ENCODE data around the gene TFF2.
A peak's percentile ranks its signal among the peaks of the same experiment; 100 is the strongest.

The TFF2 gene

DNA sequence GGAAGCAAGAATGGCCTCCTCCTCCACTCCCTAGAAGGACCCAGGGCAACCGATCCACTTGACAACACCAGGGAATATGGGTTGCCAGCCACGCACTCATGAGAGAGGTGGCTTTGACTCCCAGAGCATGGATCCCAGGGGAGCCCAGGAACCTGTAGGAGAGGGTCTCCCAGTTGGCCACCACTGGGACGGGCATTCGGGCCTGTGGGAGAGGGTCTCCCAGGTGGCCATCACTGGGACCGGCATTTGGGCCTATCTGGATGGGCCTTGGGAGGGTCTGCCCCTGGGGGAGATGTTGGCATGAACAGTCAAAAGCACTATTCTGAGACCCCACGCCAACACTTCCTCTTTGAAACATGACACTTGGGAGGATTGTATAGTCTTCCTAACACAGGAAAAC is 15.0 kb upstream of the TFF2 start:
- DNase-seq, result no peak

GRCh38 chr21:42364304-42364865 is 13.6 kb upstream of the TFF2 start:
- no peak for DNase-seq

GRCh38 chr21:42363312-42363711 is 12.5 kb upstream of the TFF2 start:
- no peak for DNase-seq

DNA sequence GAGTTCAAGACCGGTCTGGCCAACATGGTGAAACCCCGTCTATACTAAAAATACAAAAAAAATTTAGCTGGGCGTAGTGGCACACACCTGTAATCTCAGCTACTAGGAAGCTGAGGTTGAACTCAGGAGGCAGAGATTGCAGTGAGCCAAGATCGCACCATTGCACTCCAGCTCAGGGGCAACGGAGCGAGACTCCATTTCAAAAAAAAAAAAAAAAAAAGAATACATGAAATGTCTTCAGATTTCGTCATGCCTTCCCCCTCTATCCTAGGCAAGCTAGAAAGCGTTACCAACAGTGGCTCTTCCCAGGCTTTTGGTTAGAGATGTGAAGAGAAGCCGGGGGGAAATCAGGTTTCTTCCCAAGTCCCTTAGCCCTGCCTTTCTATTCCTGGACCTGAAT is 11.9 kb upstream of the TFF2 start:
- DNase-seq, result no peak

- no peak for DNase-seq
Observed at GRCh38 chr21:42362198-42362597, 11.4 kb upstream of the TFF2 start.

DNA sequence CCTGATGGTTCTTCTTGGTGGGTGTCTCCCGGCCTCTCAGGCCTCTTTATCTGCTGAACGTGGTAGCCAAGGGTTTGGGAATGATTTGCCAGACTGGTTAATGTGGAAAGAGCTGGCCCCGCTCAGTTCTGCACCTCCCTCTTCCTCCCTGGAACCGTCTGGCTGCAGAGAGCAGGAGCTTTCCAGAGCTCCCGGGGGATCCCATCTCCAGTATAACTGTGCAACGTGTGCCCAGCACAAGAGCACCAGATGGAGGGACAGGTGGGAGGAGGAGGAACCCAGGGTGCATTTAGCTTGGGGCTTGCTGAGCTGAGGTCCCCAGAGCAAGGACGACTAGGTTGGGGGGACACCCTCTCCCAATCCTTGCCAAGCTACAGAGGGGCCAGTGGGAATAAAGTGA is 10.5 kb upstream of the TFF2 start:
- no peak for DNase-seq

GRCh38 chr21:42360317-42360716 is 9.5 kb upstream of the TFF2 start:
- peak in 1 of 2 donors; percentile 8 for DNase-seq

GRCh38 chr21:42358937-42359336 is 8.1 kb upstream of the TFF2 start:
- no peak for DNase-seq

GRCh38 chr21:42358261-42358660 is 7.5 kb upstream of the TFF2 start:
- no peak for DNase-seq

GRCh38 chr21:42357307-42357706 is 6.5 kb upstream of the TFF2 start:
- DNase-seq, result no peak

GRCh38 chr21:42356650-42357049 is 5.9 kb upstream of the TFF2 start:
- no peak for DNase-seq

- no peak for DNase-seq
Observed at GRCh38 chr21:42356046-42356445, 5.3 kb upstream of the TFF2 start.

GRCh38 chr21:42353623-42354022 is 2.8 kb upstream of the TFF2 start:
- no peak for DNase-seq

GRCh38 chr21:42352441-42353095 is 1.8 kb upstream of the TFF2 start:
- no peak for DNase-seq

DNA sequence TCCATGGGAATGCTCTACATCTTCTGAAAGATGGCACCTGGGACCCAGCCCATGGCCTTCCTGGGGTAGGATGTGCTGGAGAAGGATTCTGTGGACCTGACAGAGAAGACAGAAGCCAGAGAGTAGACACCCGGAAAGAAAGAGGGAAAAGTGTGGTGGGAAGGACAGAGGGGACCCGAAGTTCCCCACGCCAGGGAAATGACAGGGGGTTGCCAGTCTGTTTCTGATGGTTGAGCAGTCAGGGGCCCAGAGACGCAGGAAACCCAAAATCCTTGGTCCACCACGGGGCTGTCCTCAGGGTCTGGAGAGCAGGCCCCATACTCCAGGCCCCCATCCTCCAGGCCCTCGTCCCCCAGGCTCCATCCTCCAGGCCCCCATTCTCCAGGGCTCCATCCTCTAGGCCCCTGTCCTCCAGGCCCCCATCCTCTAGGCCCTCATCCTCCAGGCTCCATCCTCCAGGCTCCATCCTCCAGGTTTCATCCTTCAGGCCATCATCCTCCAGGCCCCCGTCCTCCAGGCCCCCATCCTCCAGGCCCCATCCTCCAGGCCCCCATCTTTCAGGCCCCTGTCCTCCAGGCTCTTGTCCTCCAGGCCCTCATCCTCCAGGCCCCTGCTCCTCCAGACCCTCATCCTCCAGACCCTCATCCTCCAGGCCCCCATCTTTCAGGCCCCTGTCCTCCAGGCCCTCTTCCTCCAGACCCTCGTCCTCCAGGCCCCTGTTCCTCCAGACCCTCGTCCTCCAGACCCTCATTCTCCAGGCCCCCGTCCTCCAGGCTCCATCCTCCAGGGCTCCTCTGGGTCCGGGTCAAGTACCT is 1.0 kb upstream of the TFF2 start:
- DNase-seq, result no peak

DNA sequence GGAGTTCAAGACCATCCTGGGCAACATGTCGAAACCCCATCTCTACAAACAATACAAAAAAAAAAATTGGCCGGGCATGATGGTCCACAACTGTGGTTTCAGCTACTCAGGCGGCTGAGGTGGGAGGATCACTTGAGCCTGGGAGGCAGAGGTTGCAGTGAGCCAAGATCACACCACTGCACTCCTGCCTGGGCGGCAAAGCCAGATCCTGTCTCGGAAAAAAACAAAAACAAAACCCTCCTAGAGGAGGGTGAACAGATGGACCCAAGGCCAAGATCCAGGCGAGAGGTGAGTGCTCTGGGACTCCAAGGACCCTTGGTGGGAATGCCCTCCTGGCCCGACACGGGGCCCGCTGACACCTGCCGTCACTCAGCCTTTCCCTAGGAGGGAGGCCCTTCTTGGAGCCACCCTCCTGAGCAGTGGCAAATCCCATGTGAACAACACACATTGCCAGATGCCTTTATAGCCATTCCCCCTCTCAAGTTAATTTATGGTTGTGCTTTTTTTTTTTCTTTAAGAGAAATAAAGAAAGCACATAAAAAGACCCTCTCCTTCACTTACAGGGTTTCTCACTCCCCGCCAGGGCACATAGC is 380 bp downstream of the TFF2 start:
- DNase-seq, result no peak

- DNase-seq, result no peak
Observed at GRCh38 chr21:42349420-42350317, 1.1 kb downstream of the TFF2 start.

DNA sequence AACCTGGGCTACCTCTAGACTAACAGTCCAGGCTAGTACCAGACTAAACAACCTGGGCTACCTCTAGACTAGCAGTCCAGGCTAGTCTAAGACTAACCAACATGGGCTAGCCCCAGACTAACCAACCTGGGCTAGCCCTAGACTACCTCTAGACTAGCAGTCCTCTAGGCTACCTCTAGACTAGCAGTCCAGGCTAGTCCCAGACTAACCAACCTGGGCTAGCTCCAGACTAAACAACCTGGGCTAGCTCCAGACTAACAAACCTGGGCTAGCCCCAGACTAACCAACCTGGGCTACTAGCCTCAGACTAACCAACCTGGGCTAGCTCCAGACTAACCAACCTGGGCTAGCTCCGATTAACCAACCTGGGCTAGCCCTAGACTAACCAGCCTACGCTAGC is 2.0 kb downstream of the TFF2 start:
- DNase-seq, result no peak

- no peak for DNase-seq
Observed at GRCh38 chr21:42347601-42348327, 3.0 kb downstream of the TFF2 start.

- DNase-seq, result no peak
Observed at GRCh38 chr21:42346866-42347600, 3.8 kb downstream of the TFF2 start.

DNA sequence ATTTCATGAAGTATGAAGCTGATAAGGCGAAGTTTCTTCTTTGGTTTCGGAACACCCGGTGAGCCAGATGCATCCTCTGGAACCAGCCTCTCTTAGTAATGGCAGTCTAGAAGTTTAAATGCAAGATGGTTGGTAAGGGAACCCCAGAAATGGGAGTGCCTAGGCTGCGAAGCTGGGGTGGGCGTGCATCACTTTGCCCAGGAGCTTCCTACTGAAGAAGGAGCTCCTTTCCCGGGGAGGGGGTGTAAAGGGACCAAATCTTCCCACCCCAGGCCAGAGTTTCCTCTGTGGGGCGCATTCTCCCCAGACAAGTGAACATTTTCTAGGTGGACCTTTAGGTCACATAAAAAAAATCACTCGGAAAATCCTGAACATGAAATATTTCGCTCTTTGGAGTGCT is 4.4 kb downstream of the TFF2 start:
- DNase-seq, result no peak

Measured in inflammatory macrophage (primary cell).